ENCODE measurements around the gene COL15A1. TPM values are rescaled to one million over a fixed set of nuclear protein-coding genes. Genes with fewer than 3 reads are reported as not detected.

The COL15A1 gene
- total RNA-seq, 4 donors from 2014 or later: 25.8 to 55.3 (median 36.0) TPM

GRCh38 chr9:99060621-99061020 is 116.9 kb downstream of the COL15A1 start:
- Histone ChIP-seq H3K4me3 (no peak overlapping the region), H3K9me3 (no peaks in the 10 kb centered on the region), H3K27ac (peak overlapping the region in 1 of 4 donors; percentile 62), H3K4me1 (peaks cover 0 to 23% (median 6%) of the 10 kb centered on the region in 4 donors), H3K36me3 (peaks cover 0 to 65% (median 0%) of the 10 kb centered on the region in 3 donors), H3K27me3 (no peaks in the 10 kb centered on the region)
- TF ChIP-seq CTCF (IDR thresholded peaks at IDR 0.05) (no peak), EP300 (IDR thresholded peaks at IDR 0.05) (no peak), POLR2A (IDR thresholded peaks at IDR 0.05) (no peak)
- no peak for DNase-seq (ENCODE audit: low spot score in 2 of 2)
- WGBS, 2 donors: 90 to 92% methylated on average over 2 of the region's 2 CpGs

GRCh38 chr9:99062549-99062948 is 118.8 kb downstream of the COL15A1 start:
- peaks cover 0 to 57% (median 0%) of the 10 kb centered on the region in 3 donors for H3K36me3 ChIP-seq
- 96 to 100% methylated on average over 1 of the region's 1 CpG for WGBS, 2 donors
- DNase-seq (ENCODE audit: low spot score in 2 of 2): no peak

GRCh38 chr9:99063522-99063921 is 119.8 kb downstream of the COL15A1 start:
- 93 to 100% methylated on average over 1 of the region's 1 CpG for WGBS, 2 donors
- peaks cover 0 to 56% (median 0%) of the 10 kb centered on the region in 3 donors for H3K36me3 ChIP-seq
- peaks cover 0 to 14% (median 4%) of the 10 kb centered on the region in 4 donors for H3K4me1 ChIP-seq

More at GRCh38 chr9:99062549-99062948, 118.8 kb downstream of the COL15A1 start:
- Histone ChIP-seq H3K4me1 (peaks cover 0 to 20% (median 5%) of the 10 kb centered on the region in 4 donors), H3K4me3 (no peak overlapping the region), H3K27me3 (no peaks in the 10 kb centered on the region), H3K9me3 (no peaks in the 10 kb centered on the region), H3K27ac (no peak overlapping the region)
- TF ChIP-seq POLR2A (IDR thresholded peaks at IDR 0.05) (no peak), CTCF (IDR thresholded peaks at IDR 0.05) (no peak), EP300 (IDR thresholded peaks at IDR 0.05) (no peak)

GRCh38 chr9:99066571-99066970 is 122.9 kb downstream of the COL15A1 start:
- no peak overlapping the region for H3K4me3 ChIP-seq
- peaks cover 0 to 57% (median 0%) of the 10 kb centered on the region in 3 donors for H3K36me3 ChIP-seq
- peaks cover 0 to 10% (median 3%) of the 10 kb centered on the region in 4 donors for H3K4me1 ChIP-seq
- no peaks in the 10 kb centered on the region for H3K9me3 ChIP-seq
- H3K27ac ChIP-seq: no peak overlapping the region
- DNase-seq (ENCODE audit: low spot score in 2 of 2): no peak
- H3K27me3 ChIP-seq: no peaks in the 10 kb centered on the region
- 42 to 43% methylated on average over 3 of the region's 3 CpGs for WGBS, 2 donors
- TF ChIP-seq CTCF (IDR thresholded peaks at IDR 0.05) (no peak), EP300 (IDR thresholded peaks at IDR 0.05) (no peak), POLR2A (IDR thresholded peaks at IDR 0.05) (no peak)

More at GRCh38 chr9:99063522-99063921, 119.8 kb downstream of the COL15A1 start:
- no peak for TF ChIP-seq POLR2A (IDR thresholded peaks at IDR 0.05)
- TF ChIP-seq EP300 (IDR thresholded peaks at IDR 0.05): no peak
- TF ChIP-seq CTCF (IDR thresholded peaks at IDR 0.05): no peak
- H3K27ac ChIP-seq: no peak overlapping the region
- no peaks in the 10 kb centered on the region for H3K9me3 ChIP-seq
- DNase-seq (ENCODE audit: low spot score in 2 of 2): no peak
- H3K4me3 ChIP-seq: no peak overlapping the region
- H3K27me3 ChIP-seq: no peaks in the 10 kb centered on the region

- H3K4me3 ChIP-seq: no peak overlapping the region
- H3K27ac ChIP-seq: no peak overlapping the region
- peaks cover 0 to 10% (median 3%) of the 10 kb centered on the region in 4 donors for H3K4me1 ChIP-seq
- peaks cover 0 to 36% (median 0%) of the 10 kb centered on the region in 3 donors for H3K36me3 ChIP-seq
- DNase-seq (ENCODE audit: low spot score in 2 of 2): no peak
- WGBS, 2 donors: 64 to 77% methylated on average over 1 of the region's 1 CpG
- no peaks in the 10 kb centered on the region for H3K9me3 ChIP-seq
- no peak for TF ChIP-seq EP300 (IDR thresholded peaks at IDR 0.05)
- no peak for TF ChIP-seq POLR2A (IDR thresholded peaks at IDR 0.05)
- TF ChIP-seq CTCF (IDR thresholded peaks at IDR 0.05): no peak
- no peaks in the 10 kb centered on the region for H3K27me3 ChIP-seq
These were observed 125.4 kb downstream of the COL15A1 start for GRCh38 chr9:99069075-99069474.

All from tibial nerve (tissue), 4 donors.